Nephron (organoid): Measurements from ENCODE around the gene TRPC4AP.

Experiments used
- H3K27ac Mint-ChIP-seq, 3 experiments: 2 replicates each; pipeline ENCODE4 v1.8.0; 2020; ENCODE audit warnings: mixed read lengths in 3 of 3, mild to moderate bottlenecking in 2 of 3, moderate library complexity in 1 of 3
- H3K27me3 Mint-ChIP-seq: 2 replicates; pipeline ENCODE4 v1.8.0; 2021; ENCODE audit warnings: low read depth, mild to moderate bottlenecking, moderate library complexity, mixed read lengths
- H3K36me3 Mint-ChIP-seq: 2 replicates; pipeline ENCODE4 v1.8.0; 2020; ENCODE audit warnings: low read depth, mixed read lengths
- H3K4me1 Mint-ChIP-seq: 2 replicates; pipeline ENCODE4 v1.8.0; 2020; ENCODE audit warnings: mixed read lengths
- H3K4me3 Mint-ChIP-seq, 3 experiments: 2 replicates each; pipeline ENCODE4 v1.8.0; 2020; ENCODE audit warnings: mild to moderate bottlenecking in 3 of 3, mixed read lengths in 3 of 3, moderate library complexity in 2 of 3
- H3K9me3 Mint-ChIP-seq: 2 replicates; pipeline ENCODE4 v1.8.0; 2020; ENCODE audit warnings: mixed read lengths
- TF ChIP-seq, protein P1 (sequence below), 3 experiments: fragments of 200-600 bp; sonication (generic); IDR thresholded peaks; one replicate each; pipeline ENCODE4 v1.5.0; 2021; ENCODE audit warnings: antibody characterized with exemption in 3 of 3; ENCODE audit not compliant: unreplicated experiment in 3 of 3

TRPC4AP gene

DNA sequence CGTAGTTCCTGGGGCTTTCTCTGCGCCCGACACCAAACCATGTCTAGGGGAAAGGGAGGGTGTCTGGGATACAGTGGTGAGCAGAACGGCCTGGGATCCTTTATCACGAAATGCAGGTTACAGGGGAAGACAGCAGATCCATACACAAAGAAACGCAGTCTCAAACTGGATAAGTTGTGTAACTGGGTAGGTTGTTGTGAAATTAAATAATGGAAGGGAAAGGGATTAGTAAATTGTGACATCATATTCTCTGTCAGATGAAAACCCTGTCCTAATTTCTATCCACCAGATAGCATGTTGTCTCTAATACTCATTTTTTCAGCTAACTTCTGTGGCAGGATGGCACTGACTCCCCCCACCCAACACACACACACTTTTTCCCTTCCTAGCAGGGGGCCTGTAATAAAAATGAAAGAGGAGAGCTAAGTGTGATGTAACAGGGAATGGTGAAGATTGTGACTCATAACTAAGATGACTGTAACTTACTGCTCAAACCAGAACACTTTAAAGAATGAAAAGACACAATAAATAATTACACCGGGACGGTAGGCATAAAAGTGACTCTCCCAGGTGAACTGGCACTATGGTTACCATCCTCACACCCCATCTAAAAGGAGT, 769 bp upstream of the TRPC4AP start:
- TF ChIP-seq, protein P1, sequence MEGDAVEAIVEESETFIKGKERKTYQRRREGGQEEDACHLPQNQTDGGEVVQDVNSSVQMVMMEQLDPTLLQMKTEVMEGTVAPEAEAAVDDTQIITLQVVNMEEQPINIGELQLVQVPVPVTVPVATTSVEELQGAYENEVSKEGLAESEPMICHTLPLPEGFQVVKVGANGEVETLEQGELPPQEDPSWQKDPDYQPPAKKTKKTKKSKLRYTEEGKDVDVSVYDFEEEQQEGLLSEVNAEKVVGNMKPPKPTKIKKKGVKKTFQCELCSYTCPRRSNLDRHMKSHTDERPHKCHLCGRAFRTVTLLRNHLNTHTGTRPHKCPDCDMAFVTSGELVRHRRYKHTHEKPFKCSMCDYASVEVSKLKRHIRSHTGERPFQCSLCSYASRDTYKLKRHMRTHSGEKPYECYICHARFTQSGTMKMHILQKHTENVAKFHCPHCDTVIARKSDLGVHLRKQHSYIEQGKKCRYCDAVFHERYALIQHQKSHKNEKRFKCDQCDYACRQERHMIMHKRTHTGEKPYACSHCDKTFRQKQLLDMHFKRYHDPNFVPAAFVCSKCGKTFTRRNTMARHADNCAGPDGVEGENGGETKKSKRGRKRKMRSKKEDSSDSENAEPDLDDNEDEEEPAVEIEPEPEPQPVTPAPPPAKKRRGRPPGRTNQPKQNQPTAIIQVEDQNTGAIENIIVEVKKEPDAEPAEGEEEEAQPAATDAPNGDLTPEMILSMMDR (IDR thresholded peaks at IDR 0.05; ENCODE audit: unreplicated experiment in 3 of 3): no peak
- peaks cover 39% of the 10 kb centered on the region for H3K4me1 Mint-ChIP-seq
- H3K27me3 Mint-ChIP-seq: no peaks in the 10 kb centered on the region

DNA sequence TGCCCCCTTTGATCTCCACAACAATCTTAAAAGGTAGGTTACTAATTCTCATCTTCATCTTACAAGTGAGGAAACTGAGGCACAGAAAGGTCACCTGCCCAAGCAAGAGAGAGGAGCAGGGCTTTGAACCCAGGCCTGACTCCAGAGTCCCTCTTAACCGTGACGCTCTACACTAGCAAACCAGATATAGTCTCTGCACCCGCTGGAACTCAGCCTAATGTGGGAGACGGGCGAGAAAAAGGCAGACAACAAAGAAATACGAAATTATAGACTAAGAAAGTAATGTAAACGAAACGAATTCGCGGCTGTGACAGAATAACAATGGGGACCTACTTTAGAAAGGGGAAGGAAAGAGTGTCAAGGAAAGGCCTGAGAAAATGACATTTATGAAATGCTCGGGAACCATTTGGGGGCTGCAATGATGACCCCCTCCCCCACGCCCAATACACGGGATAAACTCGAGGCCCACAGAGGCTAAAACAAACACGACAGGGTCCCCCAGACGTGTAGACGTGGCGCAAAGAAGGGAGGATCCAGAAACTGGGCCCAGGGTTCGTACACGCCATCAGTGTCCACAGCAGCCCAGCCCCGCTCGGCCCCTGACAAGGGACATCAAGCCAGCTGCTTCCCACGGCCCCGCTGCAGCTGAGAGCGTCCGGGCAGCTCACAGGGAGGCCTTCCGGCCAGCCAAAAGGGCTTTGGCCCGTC, 637 bp downstream of the TRPC4AP start:
- H3K4me1 Mint-ChIP-seq: peaks cover 49% of the 10 kb centered on the region
- peaks cover 12% of the 10 kb centered on the region for H3K36me3 Mint-ChIP-seq
- TF ChIP-seq, protein P1 (IDR thresholded peaks at IDR 0.05; ENCODE audit: unreplicated experiment in 3 of 3): no peak
- no peaks in the 10 kb centered on the region for H3K27me3 Mint-ChIP-seq
- H3K4me3 Mint-ChIP-seq: peak overlapping the region; percentile 90 to 99 (median 92)
- H3K27ac Mint-ChIP-seq: peak overlapping the region; percentile 86 to 96 (median 94)
- H3K9me3 Mint-ChIP-seq: no peaks in the 10 kb centered on the region

More for the DNA sequence above, 769 bp upstream of the TRPC4AP start:
- H3K36me3 Mint-ChIP-seq: peaks cover 4% of the 10 kb centered on the region
- H3K4me3 Mint-ChIP-seq: peak overlapping the region; percentile 90 to 93 (median 92)
- H3K27ac Mint-ChIP-seq: peak overlapping the region; percentile 82 to 98 (median 96)
- no peaks in the 10 kb centered on the region for H3K9me3 Mint-ChIP-seq

DNA sequence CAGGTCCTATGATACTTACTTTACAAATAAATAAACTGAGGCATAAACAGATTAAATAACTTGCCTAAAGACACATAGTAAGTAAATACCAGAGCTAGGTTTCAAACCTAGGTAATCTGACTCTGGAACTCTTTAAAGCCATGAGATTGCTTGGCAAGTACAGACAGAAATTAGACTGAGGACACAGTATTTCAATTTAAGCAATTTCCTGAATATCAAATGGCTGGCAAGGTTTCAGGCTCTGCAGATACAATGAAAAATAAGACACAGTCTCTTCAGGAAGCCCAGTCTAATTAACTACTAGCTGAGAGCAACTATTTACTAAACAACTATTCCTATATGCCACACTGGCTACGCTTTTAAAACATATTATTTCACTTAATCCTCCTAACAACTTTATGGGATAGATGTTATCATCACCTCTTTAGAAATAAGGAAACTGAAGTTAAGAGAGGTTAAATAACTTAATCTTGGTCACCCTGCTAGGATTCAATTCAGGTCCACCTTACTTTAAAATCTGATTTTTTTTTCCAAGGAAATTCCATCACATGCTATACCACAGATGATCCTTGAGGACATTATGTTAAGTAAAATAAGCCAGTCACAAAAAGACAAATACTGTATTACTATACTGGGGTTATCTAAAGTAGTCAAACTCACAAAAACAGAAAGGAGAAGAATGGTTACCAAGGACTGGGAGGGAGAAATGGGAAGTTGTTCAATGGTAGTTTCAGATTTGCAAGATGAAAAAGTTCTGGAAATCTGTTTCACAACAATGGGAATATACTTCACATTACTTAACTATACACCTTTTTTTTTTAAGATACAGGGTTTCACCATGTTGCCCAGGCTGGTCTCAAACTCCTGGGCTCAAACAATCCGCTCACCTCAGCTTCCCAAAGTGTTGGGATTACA, 4.1 kb downstream of the TRPC4AP start:
- Mint-ChIP-seq H3K36me3 (peaks cover 18% of the 10 kb centered on the region), H3K27me3 (no peaks in the 10 kb centered on the region), H3K4me3 (peak overlapping the region; percentile 30 to 65 (median 55)), H3K9me3 (no peaks in the 10 kb centered on the region), H3K27ac (peak overlapping the region in 2 of 3 experiments; percentile 16 to 36), H3K4me1 (peaks cover 37% of the 10 kb centered on the region)
- TF ChIP-seq, protein P1 (IDR thresholded peaks at IDR 0.05; ENCODE audit: unreplicated experiment in 3 of 3): no peak

DNA sequence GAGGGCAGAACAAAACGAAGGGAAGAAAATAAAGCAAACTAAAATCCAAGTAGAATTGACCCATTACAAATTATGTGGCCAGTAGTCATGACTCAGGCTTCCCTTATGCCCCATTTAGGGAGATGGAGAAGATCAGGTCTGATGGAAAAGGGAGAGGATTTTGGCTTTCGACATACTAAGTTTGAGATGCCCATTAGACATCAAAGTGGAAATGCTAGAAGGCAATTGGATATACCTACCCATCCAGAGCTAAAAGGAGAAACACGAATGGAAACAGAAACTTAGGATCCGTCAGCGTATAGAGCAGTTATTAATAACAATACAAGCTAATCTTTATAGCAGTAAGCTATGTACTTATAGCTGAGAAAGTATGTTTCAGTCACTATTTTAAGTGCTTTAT, 4.8 kb downstream of the TRPC4AP start:
- Mint-ChIP-seq H3K4me3 (peak overlapping the region in 1 of 3 experiments; percentile 24), H3K27me3 (no peaks in the 10 kb centered on the region), H3K36me3 (peaks cover 18% of the 10 kb centered on the region), H3K27ac (peak overlapping the region in 1 of 3 experiments; percentile 16), H3K9me3 (no peaks in the 10 kb centered on the region), H3K4me1 (peaks cover 30% of the 10 kb centered on the region)
- TF ChIP-seq, protein P1 (IDR thresholded peaks at IDR 0.05; ENCODE audit: unreplicated experiment in 3 of 3): no peak

DNA sequence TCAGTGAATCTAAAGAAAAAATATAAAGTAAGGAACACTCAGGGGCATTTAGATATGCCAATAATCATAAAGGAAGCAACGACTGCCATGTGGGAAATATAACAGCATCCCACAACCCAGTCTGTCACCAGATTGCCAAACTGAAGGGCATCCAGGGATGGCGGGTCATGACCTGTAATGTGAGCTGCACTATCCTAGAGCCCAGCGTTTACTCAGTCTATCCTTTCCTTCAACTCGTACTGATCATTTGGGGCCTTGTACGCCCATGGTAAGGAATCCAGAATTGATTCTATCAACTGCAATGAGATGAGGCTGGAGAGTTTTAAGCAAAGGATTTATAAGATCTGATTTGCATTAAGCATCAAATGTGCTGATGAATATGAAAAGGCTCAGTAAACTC, 5.3 kb downstream of the TRPC4AP start:
- TF ChIP-seq, protein P1 (IDR thresholded peaks at IDR 0.05; ENCODE audit: unreplicated experiment in 3 of 3): no peak
- no peak overlapping the region for H3K27ac Mint-ChIP-seq
- peaks cover 30% of the 10 kb centered on the region for H3K4me1 Mint-ChIP-seq
- peak overlapping the region in 1 of 3 experiments; percentile 24 for H3K4me3 Mint-ChIP-seq
- peaks cover 18% of the 10 kb centered on the region for H3K36me3 Mint-ChIP-seq
- H3K27me3 Mint-ChIP-seq: no peaks in the 10 kb centered on the region
- H3K9me3 Mint-ChIP-seq: no peaks in the 10 kb centered on the region
